Cerebellar nuclear complex (tissue), 1 donor: Measurements from ENCODE around the gene SGIP1.

Source experiments
- DNase-seq, 2 experiments: peaks; one replicate each; lab custom pipeline; 2025; lab: John Stamatoyannopoulos, UW

The SGIP1 gene, protein sequence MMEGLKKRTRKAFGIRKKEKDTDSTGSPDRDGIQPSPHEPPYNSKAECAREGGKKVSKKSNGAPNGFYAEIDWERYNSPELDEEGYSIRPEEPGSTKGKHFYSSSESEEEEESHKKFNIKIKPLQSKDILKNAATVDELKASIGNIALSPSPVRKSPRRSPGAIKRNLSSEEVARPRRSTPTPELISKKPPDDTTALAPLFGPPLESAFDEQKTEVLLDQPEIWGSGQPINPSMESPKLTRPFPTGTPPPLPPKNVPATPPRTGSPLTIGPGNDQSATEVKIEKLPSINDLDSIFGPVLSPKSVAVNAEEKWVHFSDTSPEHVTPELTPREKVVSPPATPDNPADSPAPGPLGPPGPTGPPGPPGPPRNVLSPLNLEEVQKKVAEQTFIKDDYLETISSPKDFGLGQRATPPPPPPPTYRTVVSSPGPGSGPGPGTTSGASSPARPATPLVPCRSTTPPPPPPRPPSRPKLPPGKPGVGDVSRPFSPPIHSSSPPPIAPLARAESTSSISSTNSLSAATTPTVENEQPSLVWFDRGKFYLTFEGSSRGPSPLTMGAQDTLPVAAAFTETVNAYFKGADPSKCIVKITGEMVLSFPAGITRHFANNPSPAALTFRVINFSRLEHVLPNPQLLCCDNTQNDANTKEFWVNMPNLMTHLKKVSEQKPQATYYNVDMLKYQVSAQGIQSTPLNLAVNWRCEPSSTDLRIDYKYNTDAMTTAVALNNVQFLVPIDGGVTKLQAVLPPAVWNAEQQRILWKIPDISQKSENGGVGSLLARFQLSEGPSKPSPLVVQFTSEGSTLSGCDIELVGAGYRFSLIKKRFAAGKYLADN

DNA sequence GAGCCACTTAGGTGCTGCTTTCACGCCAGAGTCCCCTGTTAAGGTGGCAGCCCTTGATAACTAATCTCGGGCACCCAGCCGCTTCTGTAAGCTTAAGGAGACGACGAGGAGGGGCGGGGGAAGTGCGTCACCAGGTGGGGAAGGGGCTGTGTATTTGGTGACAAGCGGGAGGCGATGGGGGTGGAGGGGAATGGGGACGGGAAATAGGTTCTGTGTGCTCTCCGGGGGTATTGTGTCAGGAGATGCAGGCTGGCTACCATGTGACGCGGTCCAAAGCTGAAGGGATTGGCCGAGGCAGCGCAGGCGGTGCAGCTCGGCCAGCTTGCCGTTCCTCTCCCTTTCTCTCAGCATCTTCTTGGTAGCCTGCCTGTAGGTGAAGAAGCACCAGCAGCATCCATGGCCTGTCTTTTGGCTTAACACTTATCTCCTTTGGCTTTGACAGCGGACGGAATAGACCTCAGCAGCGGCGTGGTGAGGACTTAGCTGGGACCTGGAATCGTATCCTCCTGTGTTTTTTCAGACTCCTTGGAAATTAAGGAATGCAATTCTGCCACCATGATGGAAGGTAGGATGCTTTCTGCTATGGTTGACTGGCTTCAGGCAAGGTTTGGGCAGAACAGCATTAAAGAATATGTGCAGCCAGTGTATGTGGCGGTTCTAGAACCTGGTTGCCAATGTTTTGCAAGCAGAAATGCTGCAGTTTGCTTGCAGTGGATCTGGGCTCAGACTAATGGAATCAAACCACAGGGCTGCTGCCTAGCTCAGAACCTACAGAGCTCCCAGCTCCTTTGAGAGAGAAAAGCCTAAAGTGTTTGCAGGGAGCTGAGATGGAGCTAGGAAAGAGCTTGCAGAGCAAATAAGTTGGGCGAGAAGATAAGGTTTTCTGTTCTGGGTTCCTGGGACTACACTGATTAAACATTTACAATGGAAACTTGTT lies at the start of gene SGIP1:
Gene SGIP1, plus strand, starts transcription at position 350 of the 937 bp plus-strand sequence. Its CDS starts 206 bp downstream, at position 556.
- DNase-seq, result peak; percentile 30 to 69

DNA sequence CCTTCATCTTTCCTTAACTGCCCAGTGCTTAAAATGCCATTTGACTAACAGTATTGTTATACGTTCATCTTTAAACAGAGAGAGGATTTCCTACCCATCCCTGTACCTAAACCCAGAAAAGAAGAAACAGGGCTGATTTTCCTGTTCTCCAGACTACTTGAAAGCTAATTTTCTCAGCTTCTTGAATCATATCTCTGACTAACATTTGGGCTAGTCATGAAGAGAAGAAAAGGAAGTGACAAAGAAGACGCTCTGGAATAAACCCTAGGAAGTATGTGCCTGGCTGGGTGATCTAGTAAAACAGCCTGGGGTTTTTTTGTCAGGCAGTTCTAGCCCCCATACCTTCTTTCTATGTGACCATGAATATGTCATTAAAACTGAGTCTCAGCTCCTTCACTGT lies 44.8 kb upstream of the SGIP1 start:
- DNase-seq, result no peak

DNA sequence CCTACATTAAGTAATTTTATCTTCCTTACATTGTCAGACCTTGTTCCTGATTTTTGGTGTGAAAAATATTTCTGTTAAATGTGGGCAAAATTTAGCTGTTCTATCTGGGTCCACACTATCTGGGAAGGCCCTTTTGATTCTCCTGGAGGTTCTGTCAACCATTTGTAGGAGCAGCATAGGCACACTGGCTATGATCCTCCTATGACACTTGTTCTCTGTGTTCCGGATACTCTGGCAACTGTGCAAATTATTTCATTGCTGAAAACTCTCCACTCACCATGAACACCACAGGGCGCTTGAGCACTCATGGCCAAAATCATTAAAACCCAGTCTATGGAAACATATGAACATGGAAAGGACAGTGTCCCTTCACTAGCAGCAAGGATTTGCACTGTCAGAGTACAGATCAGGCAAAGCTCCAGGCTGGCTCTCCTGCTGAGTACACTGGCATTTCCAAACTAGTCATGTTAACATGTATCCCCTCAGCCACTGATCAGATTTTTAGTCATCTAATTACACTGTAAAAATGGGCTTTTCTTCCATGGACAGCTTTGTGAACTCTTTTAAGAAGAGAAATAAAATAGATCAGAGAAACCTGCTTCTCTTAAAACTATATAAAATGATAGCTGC lies 43.9 kb upstream of the SGIP1 start:
- DNase-seq, result no peak

DNA sequence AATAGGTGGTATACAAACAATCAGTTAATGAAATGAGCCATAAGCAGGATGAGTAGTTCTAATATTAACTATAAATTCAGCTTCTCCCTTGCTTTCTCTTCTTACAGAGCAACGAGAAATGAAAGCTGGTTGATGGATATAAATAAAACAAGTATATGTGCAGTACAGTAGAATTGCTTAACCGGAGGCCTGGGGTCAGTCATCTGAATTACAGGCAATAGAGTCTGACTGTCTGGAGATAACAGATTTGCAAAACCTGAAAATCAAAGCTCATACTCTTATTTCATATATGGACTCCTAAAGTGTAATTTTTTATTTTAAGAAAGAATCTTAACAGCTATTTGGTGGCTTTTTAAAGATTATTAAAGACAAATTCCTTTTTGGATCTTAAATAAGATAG lies 43.1 kb upstream of the SGIP1 start:
- no peak for DNase-seq

DNA sequence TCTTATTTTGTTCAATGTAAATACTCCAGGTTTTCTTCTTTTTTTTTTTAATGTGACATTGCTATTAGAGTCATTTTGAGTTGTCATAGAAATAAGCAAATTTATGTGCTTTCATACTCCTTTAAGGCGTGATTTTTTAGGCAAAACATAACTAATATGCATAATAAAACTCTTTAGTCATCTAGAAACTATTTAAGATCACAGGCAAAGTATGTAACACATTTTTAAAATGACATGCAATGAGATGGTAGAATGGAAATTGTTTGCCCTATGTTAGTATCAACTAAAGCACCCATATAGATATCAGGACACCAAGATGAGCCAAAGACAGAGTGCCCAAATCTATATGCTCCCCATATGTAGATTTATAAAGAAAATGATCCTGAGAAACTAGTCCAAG lies 41.5 kb upstream of the SGIP1 start:
- no peak for DNase-seq

DNA sequence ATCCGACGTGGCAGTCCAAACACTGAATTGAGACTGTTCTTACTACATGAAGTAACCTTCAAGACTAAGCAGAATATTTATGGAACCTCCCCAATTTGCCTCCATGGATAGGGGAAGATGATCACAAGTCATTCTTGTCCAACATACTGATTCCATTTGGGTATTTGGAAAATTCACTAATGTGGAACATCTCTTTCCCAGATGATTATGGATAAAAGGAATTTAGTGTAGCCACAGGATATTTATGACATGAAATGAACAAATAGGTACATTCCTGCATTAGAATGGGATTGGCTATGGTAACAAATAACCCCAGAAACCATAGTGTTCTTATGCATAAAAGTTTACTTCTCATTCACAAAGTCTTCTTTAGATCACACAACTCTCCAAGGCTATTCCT lies 40.2 kb upstream of the SGIP1 start:
- DNase-seq, result no peak

DNA sequence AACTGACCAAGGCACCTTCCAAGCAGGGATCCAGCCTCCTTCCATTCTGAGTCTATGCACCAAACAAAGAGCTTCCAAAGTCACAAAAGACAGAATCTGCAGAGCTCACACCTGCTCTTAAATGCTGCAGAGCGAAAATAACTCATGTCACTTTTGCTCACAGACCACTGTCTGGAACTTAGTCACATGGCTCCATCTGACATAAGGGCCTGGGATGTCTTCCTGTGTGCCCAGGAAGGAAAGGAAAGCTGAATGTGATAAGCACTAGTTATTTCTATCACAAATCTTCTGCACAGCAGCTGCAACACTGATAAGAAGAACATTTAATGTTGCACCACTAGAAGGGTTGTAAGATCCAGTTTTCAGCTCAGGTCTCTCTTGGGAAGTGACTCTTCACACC lies 39.5 kb upstream of the SGIP1 start:
- no peak for DNase-seq

DNA sequence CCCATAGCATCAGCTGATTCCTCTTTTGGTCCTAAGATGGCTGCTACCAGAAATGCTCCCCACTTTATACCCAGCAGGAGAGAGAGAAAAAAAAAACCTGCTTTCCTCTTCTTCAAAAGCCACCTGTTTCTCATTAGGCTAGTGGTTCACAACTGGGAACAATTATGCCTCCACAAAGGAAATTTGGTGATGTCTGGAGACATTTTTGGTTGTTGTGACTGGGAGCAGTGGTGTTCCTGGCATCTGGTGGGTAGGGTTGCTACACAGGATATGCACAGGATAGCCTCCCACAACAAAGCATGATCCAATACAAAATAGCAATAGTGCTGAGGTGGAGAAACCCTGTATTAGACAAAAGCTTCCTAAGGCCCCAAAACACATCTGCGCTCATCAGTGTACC lies 38.5 kb upstream of the SGIP1 start:
- no peak for DNase-seq

DNA sequence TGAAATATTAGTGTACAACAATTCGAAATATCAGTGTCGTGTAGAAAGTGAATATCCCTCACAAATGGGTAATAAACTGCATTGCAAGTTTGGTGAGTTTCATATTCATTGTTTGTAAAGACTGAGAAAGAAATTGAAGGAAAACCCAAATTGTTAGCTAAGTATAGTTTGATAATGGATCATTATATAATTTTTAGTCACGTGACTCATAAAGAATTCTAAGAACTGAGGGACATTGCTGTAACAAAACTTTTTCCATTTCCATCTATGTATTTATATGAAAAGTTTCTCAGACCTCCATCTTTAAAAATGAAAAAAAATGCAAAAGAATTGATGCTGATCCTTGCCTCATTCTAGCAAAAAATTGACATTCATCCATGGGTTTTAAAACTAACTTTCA lies 36.0 kb upstream of the SGIP1 start:
- no peak for DNase-seq

DNA sequence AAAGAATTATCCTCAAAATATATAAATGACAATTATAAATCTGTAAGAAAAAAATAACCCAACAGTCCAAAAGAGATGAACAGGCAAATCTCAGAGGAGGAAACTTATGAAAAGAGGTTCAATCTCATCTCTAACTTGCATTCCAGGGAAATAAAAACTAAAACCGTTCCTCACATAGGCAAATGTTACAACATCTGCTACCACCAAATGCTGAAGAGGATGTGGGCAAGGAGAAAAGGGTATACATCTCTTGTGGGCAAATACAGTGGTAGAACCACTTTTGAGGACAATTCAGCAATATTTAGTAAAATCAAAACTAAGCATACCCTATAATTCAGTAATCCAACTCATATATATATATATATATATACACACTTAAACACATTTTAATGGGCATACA lies 33.7 kb upstream of the SGIP1 start:
- no peak for DNase-seq

DNA sequence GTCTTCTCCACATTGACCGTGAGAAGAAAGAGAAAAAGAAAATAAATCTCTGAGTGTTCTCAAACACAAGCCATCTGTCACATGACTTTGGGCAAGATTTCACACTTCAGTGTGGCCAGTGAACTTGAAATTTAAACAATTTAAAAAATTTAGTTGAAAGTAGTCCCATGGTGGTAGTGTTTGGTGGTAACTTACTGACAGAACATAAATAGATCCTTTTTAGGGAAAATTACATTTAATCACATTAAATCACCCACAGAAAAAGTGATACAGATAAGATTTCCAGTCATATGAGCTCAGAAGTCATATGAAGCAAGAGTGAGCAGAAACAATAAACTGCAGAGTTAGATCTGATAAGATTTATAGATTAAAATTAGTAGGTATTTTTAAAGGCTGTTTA lies 31.9 kb upstream of the SGIP1 start:
- no peak for DNase-seq

DNA sequence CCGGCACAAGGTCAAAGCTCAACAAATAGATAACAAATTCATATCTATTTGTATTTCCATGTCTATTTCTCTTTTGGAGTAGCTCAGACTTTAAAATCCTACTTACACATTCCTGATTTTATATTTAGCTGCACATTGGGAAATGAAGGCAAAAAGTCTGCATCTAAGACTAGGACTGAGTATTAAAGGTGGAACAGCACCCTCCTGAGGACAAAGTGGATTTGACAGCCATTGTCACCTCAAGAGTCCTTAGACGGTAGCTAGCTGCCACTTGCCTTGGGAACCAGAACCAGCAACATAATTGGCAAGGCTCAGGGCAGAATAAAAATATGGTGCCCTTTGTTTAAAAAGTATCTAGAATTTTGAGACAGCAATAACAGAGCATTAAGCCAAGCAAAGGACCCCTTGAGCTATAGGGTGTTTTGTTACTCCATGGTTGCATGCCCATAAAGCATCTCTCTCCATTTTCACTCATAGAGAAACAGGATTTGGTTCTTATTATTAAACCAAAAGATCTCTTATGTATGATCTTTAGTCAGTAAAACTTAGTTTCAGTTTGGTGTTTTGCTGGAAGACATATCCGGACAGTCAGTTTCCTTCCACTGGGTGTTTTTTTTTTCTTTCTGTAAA lies 30.0 kb upstream of the SGIP1 start:
- no peak for DNase-seq

DNA sequence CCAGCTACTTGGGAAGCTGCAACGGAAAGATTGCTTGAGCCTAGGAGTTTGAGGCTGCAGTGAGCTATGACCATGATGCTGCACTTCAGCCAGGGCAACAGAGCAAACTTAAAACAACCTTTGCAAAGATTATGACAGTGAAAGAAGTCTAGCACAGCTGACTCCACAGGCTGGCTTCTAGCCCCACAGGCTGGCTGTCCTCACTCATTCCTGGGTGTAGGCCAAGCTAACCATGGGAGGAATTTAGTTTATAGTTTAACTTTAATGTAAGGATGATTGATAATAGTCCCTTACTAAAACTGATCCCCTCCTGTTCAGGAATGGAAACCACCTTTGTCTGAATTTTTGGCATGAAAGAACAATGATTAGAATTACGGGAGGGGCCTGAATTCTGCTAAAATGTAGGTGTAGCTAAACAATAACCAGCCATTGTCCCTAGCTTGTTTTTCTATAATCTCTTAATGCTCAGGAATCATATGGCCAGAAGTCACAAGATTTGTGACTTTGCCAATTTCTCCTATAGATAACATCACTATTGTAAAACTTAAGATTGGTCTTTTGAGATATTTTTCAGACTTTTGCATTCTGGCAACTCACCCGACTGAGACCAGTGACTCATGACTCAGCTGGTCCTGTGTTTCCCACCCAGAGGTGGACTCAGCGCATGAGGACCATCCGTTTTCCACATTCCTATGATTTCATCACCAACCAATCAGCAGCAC lies 28.1 kb upstream of the SGIP1 start:
- no peak for DNase-seq

DNA sequence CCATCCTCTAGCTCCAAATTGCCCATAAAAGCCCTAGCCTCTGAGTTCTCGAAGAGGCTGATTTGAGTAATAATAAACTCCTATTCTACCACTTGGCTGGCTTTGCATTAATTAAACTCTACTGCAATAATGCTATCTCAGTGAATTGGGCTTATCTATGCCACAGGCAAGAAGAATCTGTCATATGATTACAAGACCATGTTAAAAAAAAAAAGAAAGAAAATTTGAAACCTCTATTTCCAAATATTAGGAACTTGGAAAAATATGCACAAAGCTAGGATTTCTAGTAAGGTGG lies 27.6 kb upstream of the SGIP1 start:
- no peak for DNase-seq

DNA sequence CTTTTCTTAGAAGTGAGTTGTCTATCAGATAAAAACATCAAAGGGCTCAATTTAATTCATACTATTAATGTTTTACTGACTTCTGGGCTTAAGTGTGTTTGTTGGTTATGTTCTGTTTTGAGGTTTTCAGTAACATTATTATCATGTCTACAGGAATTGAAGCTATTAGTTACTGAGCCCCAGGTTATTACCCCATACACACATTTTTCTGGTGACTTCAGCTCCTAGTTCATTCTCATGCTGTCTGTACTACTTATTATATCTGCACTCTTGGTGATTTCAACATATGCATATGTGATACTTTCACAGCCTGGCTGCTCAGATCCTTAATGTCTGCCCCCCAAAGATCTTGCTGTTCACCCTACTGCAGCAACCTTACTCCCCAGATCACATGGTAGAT lies 27.0 kb upstream of the SGIP1 start:
- no peak for DNase-seq

DNA sequence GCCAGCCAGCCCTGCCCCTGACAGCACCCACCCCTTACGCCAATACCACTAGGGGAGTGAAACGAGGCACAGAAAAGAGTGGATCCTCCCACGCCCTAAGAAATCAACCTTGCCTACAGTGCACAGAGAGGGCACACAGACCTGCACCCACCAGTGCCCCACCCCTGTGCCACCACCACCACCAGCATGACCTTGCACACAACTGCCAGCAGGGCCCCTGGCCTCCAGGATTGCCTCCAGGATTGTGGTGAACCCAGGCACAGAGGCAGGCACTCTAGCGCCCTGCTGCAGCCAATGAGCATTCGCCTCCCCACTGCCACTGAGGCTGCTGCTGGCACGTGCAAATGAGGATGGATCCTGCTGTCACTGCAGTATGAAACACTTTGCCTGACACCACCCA lies 23.5 kb upstream of the SGIP1 start:
- no peak for DNase-seq

DNA sequence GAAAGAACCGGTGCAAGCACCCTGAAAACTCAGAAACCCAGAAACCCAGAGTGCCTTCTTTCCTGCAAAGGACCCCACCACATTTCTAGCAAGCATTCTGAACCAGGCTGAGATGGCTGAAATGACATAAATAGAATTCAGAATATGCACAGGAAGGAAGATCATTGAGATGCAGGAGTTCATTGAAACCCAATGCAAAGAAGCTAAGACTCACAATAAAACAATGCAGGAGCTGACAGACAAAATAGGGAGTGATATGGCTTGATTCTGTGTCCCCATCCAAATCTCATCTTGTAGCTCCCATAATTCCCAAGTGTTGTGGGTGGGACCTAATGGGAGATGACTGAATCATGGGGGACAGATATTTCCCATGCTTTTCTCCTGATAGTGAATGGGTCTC lies 22.8 kb upstream of the SGIP1 start:
- DNase-seq, result no peak

DNA sequence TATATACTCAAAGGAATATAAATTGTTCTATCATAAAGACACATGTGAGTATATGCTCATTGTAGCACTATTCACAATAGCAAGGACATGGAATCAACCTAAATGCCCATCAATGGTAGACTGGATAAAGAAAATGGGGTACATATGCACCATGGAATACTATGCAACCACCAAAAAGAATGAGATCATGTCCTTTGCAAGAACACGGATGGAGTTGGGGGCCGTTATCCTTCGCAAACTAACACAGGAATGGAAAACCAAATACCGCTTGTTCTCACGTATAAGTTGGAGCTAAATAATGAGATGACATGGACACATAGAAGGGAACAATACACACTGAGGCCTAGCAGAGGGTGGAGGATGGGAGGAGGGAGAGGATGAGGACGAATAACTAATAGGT lies 16.0 kb upstream of the SGIP1 start:
- no peak for DNase-seq

DNA sequence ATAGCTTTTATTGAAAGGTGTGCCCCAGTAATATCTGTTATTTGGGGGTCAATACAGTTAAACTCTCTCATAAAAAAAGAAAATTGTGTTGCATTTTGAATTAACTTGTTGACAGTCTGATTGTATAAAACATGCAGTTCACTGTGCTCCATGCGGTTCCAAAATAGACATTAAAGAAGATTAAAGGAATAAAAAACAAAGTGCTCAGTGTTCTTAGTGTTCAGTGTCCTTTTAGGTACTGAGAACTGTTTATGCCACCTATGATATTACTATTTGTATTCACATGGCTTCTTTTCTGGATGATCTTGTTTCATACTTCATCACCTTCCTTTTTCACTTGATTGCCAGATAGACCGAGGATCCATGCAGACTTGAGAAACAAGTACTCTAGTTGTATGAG lies 15.3 kb upstream of the SGIP1 start:
- DNase-seq, result no peak

DNA sequence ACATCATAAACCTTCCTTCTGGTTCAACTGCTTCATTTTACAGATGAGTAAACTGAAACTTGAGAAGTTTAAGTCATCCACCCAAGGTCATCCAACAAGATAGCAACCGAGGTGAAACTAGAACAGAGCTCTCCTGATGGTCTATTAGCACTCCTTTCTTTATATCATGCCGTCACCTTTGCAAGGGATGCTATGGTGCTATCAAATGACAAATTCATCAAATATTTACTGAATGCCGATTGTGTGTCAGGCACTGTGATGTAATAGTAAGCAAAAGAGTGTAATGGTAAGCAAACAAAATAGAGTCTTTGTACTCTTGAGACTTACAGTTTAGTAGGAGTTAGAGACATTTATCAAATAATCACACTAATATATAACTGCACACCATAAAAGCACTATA lies 14.0 kb upstream of the SGIP1 start:
- no peak for DNase-seq

DNA sequence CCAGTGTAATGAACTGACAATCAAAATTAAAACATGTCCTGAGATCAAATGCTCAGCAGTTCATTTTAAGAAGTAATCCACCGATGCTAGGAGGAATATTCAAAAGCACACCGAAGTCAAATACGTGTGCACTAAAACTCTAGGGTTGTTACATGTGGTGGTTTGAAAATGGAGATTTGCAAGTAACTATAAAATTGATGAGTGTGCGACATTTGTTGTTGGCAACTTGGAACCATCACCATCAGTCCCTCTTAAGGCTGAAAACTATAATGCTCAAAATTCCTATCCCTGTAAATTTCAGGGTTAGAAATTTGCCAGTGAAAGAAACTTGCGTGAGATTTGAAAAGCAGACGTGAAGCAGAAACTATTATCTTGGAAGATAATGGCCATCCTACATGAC lies 13.3 kb upstream of the SGIP1 start:
- no peak for DNase-seq
